SU-DHL-6 (cell line): ENCODE results near the gene TMEM141.

Experiments used
- H2AFZ ChIP-seq: fragments of 200-600 bp; sonication (generic); 2 replicates; pipeline ENCODE4 v1.6.1; 2014; ENCODE audit warnings: low read depth, mild to moderate bottlenecking, moderate library complexity, mixed read lengths, antibody characterized with exemption, low read length; ENCODE audit not compliant: severe bottlenecking
- H3F3A ChIP-seq: fragments of 200-600 bp; shearing (Covaris generic); 2 replicates; pipeline ENCODE4 v1.6.0; 2016; ENCODE audit warnings: antibody characterized with exemption, mild to moderate bottlenecking; ENCODE audit not compliant: insufficient read depth
- H3K27ac ChIP-seq: fragments of 200-600 bp; sonication (generic); 2 replicates; pipeline ENCODE4 v1.5.1; 2016; ENCODE audit warnings: low read depth, mild to moderate bottlenecking, low read length, moderate library complexity, mixed read lengths
- H3K27me3 ChIP-seq: fragments of 200-600 bp; sonication (generic), shearing (Covaris generic); 2 replicates; pipeline ENCODE4 v1.6.0; 2014; ENCODE audit warnings: mild to moderate bottlenecking, low read length
- H3K36me3 ChIP-seq: fragments of 200-600 bp; sonication (generic); 2 replicates; pipeline ENCODE4 v1.6.1; 2014; ENCODE audit warnings: mild to moderate bottlenecking, low read length, mixed read lengths
- H3K4me2 ChIP-seq: fragments of 300-600, 200-600 bp; shearing (Covaris generic), sonication (generic); 2 replicates; pipeline ENCODE4 v1.6.0; 2014; ENCODE audit warnings: low read length, low read depth, mild to moderate bottlenecking; ENCODE audit not compliant: poor library complexity, severe bottlenecking
- H3K4me3 ChIP-seq: fragments of 200-600 bp; sonication (generic); 2 replicates; pipeline ENCODE4 v1.5.1; 2014; ENCODE audit warnings: antibody characterized with exemption, low read length, mild to moderate bottlenecking, mixed read lengths; ENCODE audit not compliant: insufficient read depth, poor library complexity, severe bottlenecking
- H3K79me2 ChIP-seq: fragments of 200-600 bp; sonication (generic); 2 replicates; pipeline ENCODE4 v1.6.1; 2014; ENCODE audit warnings: mild to moderate bottlenecking, low read length, moderate library complexity; ENCODE audit not compliant: insufficient read depth
- H3K9ac ChIP-seq: fragments of 200-600 bp; sonication (generic); 2 replicates; pipeline ENCODE4 v1.7.0; 2014; ENCODE audit warnings: mild to moderate bottlenecking, low read length
- H3K9me2 ChIP-seq: fragments of 200-600 bp; sonication (generic); replicated peaks from 2 replicates; pipeline ENCODE4 v1.6.1; 2014; ENCODE audit warnings: low read length; ENCODE audit not compliant: insufficient read depth
- H3K9me3 ChIP-seq: fragments of 200-600 bp; sonication (generic); 2 replicates; pipeline ENCODE4 v1.6.1; 2014; ENCODE audit warnings: low read length, mixed read lengths; ENCODE audit not compliant: insufficient read depth
- H4K20me1 ChIP-seq: fragments of 200-600 bp; sonication (generic); 2 replicates; pipeline ENCODE4 v1.6.1; 2014; ENCODE audit warnings: low read depth, mild to moderate bottlenecking, antibody characterized with exemption, low read length, moderate library complexity, mixed read lengths
- EZH2phosphoT487 ChIP-seq: fragments of 200-600 bp; sonication (generic), shearing (Covaris generic); conservative IDR thresholded peaks from 2 replicates; pipeline ENCODE4 v1.6.1; 2018; ENCODE audit warnings: mild to moderate bottlenecking, antibody characterized with exemption, low read length, moderate library complexity, mixed read lengths
- TF ChIP-seq, protein P1 (sequence below): fragments of 200-600 bp; sonication (generic); IDR thresholded peaks from one replicate; pipeline ENCODE4 v1.5.1; 2017; ENCODE audit warnings: antibody characterized with exemption, mild to moderate bottlenecking, low read length, moderate library complexity; ENCODE audit not compliant: insufficient read depth, poor library complexity, severe bottlenecking

TMEM141 gene

DNA sequence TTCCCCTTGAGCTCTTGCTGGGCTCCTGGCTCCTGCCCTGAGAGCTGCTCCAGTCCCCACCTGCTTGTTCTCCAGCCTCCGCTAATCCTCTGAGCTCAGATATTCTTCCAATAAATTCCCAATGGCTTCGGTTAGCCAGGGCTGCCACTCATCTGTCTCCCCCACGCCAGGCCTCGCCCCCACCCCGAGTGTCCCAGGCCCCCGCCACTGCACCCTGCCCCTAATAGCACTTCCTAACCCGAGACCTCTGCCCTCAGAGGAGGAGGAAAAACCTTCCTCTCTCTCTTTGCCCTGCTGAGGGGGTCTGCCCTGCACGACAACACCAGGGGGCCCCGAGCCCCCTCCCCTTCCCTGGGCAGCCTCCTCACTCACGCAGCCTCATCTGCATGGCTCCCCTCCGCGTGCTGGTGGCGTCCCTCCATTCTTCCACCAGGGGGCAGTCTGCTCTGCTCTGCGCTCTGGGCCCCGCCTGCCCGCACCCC, 21.4 kb upstream of the TMEM141 start:
- H3K4me3 ChIP-seq = no peak overlapping the region
- TF ChIP-seq, protein P1, sequence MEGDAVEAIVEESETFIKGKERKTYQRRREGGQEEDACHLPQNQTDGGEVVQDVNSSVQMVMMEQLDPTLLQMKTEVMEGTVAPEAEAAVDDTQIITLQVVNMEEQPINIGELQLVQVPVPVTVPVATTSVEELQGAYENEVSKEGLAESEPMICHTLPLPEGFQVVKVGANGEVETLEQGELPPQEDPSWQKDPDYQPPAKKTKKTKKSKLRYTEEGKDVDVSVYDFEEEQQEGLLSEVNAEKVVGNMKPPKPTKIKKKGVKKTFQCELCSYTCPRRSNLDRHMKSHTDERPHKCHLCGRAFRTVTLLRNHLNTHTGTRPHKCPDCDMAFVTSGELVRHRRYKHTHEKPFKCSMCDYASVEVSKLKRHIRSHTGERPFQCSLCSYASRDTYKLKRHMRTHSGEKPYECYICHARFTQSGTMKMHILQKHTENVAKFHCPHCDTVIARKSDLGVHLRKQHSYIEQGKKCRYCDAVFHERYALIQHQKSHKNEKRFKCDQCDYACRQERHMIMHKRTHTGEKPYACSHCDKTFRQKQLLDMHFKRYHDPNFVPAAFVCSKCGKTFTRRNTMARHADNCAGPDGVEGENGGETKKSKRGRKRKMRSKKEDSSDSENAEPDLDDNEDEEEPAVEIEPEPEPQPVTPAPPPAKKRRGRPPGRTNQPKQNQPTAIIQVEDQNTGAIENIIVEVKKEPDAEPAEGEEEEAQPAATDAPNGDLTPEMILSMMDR = no peak
- no peak for TF ChIP-seq EZH2phosphoT487

GRCh38 chr9:136771907-136772415, 19.2 kb upstream of the TMEM141 start:
- Histone ChIP-seq H3K79me2 (no peaks in the 10 kb centered on the region), H3K36me3 (no peaks in the 10 kb centered on the region), H3K9me3 (peaks cover 5% of the 10 kb centered on the region; the same call in 1 of the 2 replicates), H3F3A (peaks cover 6% of the 10 kb centered on the region), H3K4me2 (no peak overlapping the region), H3K9ac (no peak overlapping the region), H3K27me3 (no peaks in the 10 kb centered on the region), H3K9me2 (no peaks in the 10 kb centered on the region), H4K20me1 (no peaks in the 10 kb centered on the region), H3K4me3 (no peak overlapping the region), H2AFZ (no peak overlapping the region), H3K27ac (no peak overlapping the region)
- no peak for TF ChIP-seq EZH2phosphoT487

More for the DNA sequence above, 21.4 kb upstream of the TMEM141 start:
- Histone ChIP-seq H3K4me2 (no peak overlapping the region), H3K27me3 (no peaks in the 10 kb centered on the region), H3K79me2 (no peaks in the 10 kb centered on the region), H3K36me3 (no peaks in the 10 kb centered on the region), H3K9me3 (peaks cover 5% of the 10 kb centered on the region; the same call in 1 of the 2 replicates), H4K20me1 (no peaks in the 10 kb centered on the region), H3K9ac (no peak overlapping the region), H3K9me2 (no peaks in the 10 kb centered on the region), H3K27ac (no peak overlapping the region), H3F3A (peaks cover 6% of the 10 kb centered on the region), H2AFZ (no peak overlapping the region)

DNA sequence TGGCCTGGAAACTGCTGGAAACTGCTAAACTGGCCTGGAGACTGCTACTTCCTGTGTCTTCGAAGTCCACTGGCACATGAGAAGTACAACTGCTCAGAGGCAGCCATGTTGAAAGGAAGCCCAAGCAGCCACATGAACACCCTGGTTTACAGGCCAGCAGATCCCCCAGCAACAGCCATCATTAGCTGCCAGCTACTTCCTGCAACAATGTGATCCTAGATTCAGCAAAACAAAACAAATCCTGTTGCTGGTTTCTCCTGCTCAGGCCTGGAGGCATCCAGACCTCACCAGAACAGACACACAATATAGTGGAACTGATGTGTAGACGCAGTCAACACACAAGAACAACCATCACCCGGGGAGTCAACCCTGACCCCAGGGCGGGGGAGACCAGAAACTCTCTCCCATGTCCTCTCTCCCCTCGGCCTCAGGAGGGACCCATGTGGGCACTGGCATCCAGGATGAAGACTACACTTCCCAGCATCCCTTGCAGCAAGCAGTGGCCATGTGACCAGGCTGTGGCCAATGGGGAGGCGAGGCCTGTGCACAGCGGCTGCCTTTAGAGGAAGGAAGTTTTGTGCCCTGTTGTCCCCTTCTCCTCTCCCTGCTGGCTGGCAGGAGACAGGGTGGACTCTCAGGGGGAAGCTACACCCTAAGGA, 17.6 kb upstream of the TMEM141 start:
- no peaks in the 10 kb centered on the region for H3K9me2 ChIP-seq
- no peak overlapping the region for H3K27ac ChIP-seq
- no peaks in the 10 kb centered on the region for H3K27me3 ChIP-seq
- no peak overlapping the region for H3K4me3 ChIP-seq
- no peaks in the 10 kb centered on the region for H3K36me3 ChIP-seq
- no peaks in the 10 kb centered on the region for H3F3A ChIP-seq
- peaks cover 5% of the 10 kb centered on the region; the same call in 1 of the 2 replicates for H3K9me3 ChIP-seq
- no peaks in the 10 kb centered on the region for H4K20me1 ChIP-seq
- TF ChIP-seq, protein P1 = no peak
- no peaks in the 10 kb centered on the region for H3K79me2 ChIP-seq
- H3K4me2 ChIP-seq = no peak overlapping the region
- no peak overlapping the region for H3K9ac ChIP-seq
- peak overlapping the region; percentile 13 for H2AFZ ChIP-seq

DNA sequence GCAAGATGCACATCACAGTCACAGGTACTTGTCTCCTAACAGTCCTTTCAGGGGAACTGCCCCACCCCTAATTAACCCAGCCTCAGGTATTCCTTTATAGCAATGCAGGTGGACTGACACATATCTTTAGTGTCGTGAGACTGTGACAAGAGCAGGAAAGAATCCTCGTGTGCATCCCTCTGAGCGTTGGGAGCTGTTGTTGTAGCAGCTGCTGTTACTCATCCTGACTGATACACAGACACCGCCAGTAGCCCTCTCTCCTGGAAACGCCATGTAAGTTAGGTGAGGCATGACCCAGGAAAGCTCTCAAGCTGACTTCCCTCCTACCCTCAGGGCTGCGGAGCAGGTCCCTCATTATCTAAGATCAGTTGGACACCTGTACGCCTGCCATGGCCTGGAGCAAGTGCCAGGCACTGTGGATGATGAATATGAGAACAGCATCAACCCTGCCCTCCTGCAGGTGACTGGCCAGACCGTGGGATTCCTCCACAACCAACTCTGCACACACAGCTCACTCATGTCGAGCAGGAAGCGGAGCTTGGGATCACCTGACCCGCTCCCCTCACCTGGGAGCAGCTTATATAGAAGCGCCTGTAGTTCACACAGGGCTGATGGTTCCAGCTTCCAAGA, 16.6 kb upstream of the TMEM141 start:
- no peaks in the 10 kb centered on the region for H4K20me1 ChIP-seq
- no peak overlapping the region for H2AFZ ChIP-seq

More for the DNA sequence above, 16.6 kb upstream of the TMEM141 start:
- Histone ChIP-seq H3F3A (no peaks in the 10 kb centered on the region), H3K36me3 (no peaks in the 10 kb centered on the region), H3K79me2 (no peaks in the 10 kb centered on the region), H3K27me3 (no peaks in the 10 kb centered on the region), H3K27ac (no peak overlapping the region), H3K4me2 (no peak overlapping the region), H3K9me2 (no peaks in the 10 kb centered on the region), H3K9ac (no peak overlapping the region), H3K4me3 (no peak overlapping the region), H3K9me3 (peaks cover 5% of the 10 kb centered on the region; the same call in 1 of the 2 replicates)
- TF ChIP-seq EZH2phosphoT487 = no peak
- TF ChIP-seq, protein P1 = no peak
